Measurements from ENCODE around the gene TSPEAR.
A peak's percentile ranks its signal among the peaks of the same experiment; 100 is the strongest.

The TSPEAR gene

DNA sequence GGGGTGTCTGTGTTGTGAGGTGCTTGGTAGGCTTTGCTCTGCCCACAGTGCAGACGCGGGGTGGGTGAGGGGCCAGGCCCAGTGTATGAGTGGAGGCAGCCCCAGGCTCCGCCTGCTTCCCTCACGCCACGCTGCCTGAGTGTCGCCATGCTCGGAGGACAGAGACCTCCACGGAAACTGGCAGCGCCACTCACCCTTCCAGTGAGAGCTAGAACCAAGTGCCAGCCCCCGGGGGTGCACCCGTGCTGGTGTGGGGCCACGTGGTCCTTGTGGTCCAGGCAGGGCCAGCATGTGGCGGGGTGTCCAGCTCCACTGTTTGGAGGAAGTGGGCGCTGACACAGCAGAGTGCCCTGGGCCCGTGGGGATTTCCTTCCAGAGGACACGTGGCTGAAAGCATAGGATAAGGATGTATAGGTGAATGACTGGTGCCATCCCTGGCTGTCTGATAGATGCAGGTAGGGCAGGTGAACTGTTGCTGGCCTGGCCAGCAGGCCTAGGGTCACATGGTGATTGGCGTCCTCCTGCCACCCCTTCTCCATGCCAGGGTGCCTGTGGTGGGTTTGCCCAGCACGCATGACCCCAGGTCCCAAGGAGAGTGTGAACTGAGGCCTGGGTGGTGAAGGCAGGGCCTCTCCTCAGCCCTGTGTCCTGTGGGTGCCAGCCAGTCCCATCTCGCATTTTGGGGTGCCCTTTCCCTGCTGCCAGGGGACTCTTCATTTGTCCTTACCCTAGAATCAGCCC lies 252.2 kb downstream of the TSPEAR start:
- no peak overlapping the region for H3K4me3 ChIP-seq (ENCODE audit: control insufficient read depth, low read depth, low read length)
- TF ChIP-seq, protein P1, sequence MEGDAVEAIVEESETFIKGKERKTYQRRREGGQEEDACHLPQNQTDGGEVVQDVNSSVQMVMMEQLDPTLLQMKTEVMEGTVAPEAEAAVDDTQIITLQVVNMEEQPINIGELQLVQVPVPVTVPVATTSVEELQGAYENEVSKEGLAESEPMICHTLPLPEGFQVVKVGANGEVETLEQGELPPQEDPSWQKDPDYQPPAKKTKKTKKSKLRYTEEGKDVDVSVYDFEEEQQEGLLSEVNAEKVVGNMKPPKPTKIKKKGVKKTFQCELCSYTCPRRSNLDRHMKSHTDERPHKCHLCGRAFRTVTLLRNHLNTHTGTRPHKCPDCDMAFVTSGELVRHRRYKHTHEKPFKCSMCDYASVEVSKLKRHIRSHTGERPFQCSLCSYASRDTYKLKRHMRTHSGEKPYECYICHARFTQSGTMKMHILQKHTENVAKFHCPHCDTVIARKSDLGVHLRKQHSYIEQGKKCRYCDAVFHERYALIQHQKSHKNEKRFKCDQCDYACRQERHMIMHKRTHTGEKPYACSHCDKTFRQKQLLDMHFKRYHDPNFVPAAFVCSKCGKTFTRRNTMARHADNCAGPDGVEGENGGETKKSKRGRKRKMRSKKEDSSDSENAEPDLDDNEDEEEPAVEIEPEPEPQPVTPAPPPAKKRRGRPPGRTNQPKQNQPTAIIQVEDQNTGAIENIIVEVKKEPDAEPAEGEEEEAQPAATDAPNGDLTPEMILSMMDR (IDR thresholded peaks at IDR 0.05; ENCODE audit: control insufficient read depth, insufficient read depth, low read depth, low read length, missing control alignments): no peak
- no peak for DNase-seq (ENCODE audit: low read depth)

- TF ChIP-seq, protein P1 (IDR thresholded peaks at IDR 0.05; ENCODE audit: control insufficient read depth, insufficient read depth, low read depth, low read length, missing control alignments): no peak
- DNase-seq (ENCODE audit: low read depth): no peak
- H3K4me3 ChIP-seq (ENCODE audit: control insufficient read depth, low read depth, low read length): no peak overlapping the region
Measured at GRCh38 chr21:44456915-44457736, 254.2 kb downstream of the TSPEAR start.

DNA sequence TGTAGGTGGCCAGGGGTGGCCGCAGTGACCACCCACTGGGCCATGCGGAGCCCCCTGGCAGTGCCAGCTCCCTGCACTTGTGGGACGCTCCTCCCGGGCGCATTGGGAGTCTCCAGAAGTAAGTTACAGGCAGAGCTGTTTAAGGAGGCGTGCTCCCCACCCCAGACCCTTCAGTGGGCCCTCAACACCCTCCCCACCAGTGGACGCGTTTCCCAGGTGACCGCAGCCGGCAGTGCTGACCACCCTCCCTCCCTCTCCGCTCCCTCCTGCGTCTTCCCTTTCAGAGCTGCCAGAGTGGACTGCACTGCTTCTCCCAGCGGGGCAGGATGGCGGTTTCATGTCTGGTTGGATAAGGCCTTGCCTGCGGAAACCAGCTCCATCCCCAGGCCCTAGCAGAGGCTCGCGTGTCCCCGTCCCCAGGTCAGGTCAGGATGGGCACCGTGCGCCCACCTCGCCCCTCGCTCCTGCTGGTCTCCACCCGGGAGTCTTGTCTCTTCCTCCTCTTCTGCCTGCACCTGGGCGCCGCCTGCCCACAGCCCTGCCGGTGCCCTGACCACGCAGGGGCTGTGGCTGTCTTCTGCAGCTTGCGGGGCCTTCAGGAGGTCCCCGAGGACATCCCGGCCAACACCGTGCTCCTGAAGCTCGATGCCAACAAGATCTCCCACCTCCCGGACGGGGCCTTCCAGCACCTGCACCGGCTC lies 255.0 kb downstream of the TSPEAR start:
- no peak for DNase-seq (ENCODE audit: low read depth)
- H3K4me3 ChIP-seq (ENCODE audit: control insufficient read depth, low read depth, low read length): no peak overlapping the region
- TF ChIP-seq, protein P1 (IDR thresholded peaks at IDR 0.05; ENCODE audit: control insufficient read depth, insufficient read depth, low read depth, low read length, missing control alignments): no peak

- no peak for DNase-seq (ENCODE audit: low read depth)
- H3K4me3 ChIP-seq (ENCODE audit: control insufficient read depth, low read depth, low read length): peak overlapping the region; percentile 37
Measured at GRCh38 chr21:44455524-44456213, 255.7 kb downstream of the TSPEAR start.

GRCh38 chr21:44454747-44455523 lies 256.4 kb downstream of the TSPEAR start, which contains the start of gene LRRC3:
TSS of gene LRRC3 (plus strand) at chr21:44455510. CDS start at chr21:44456645, 1,135 bp downstream.
- DNase-seq (ENCODE audit: low read depth): no peak
- peak within 1 kb of the TSS; percentile 37 for H3K4me3 ChIP-seq (ENCODE audit: control insufficient read depth, low read depth, low read length)
- TF ChIP-seq, protein P1 (IDR thresholded peaks at IDR 0.05; ENCODE audit: control insufficient read depth, insufficient read depth, low read depth, low read length, missing control alignments): no peak

More at GRCh38 chr21:44455524-44456213, 255.7 kb downstream of the TSPEAR start:
- TF ChIP-seq, protein P1 (IDR thresholded peaks at IDR 0.05; ENCODE audit: control insufficient read depth, insufficient read depth, low read depth, low read length, missing control alignments): no peak
